Mesothelial cell of epicardium (in vitro differentiated cells): Measurements from ENCODE around the gene ERMP1. TPM values are rescaled to one million over a fixed set of nuclear protein-coding genes. Genes with fewer than 3 reads are reported as not detected.

Experiments
- DNase-seq, 2 experiments: peaks; one replicate each; pipeline ENCODE4 v3.0.0; 2021; ENCODE audit warnings: low spot score in 2 of 2; ENCODE audit not compliant: unreplicated experiment in 2 of 2
- H3K27ac Mint-ChIP-seq: 2 replicates; pipeline ENCODE4 v1.8.0; 2021; ENCODE audit warnings: mixed read lengths
- H3K27me3 Mint-ChIP-seq: 2 replicates; pipeline ENCODE4 v1.8.0; 2021; ENCODE audit warnings: low read depth, mixed read lengths
- H3K36me3 Mint-ChIP-seq: 2 replicates; pipeline ENCODE4 v1.8.0; 2021; ENCODE audit warnings: mixed read lengths
- H3K4me1 Mint-ChIP-seq: 2 replicates; pipeline ENCODE4 v1.8.0; 2021; ENCODE audit warnings: mixed read lengths
- H3K4me3 Mint-ChIP-seq: 2 replicates; pipeline ENCODE4 v1.8.0; 2021; ENCODE audit warnings: mild to moderate bottlenecking, moderate library complexity, mixed read lengths
- H3K9me3 Mint-ChIP-seq: 2 replicates; pipeline ENCODE4 v1.8.0; 2021; ENCODE audit warnings: mixed read lengths
- total RNA-seq: library from RNA; stranded (reverse); gene quantifications from 3 replicates; pipeline ENCODE4 v1.2.1, GENCODE V29; 2021
- TF ChIP-seq, protein P1 (sequence below): fragments of 200-600 bp; sonication (generic); IDR thresholded peaks from one replicate; pipeline ENCODE4 v1.5.0; 2021; ENCODE audit warnings: antibody characterized with exemption; ENCODE audit not compliant: unreplicated experiment

Gene ERMP1
- total RNA-seq, 1 donor from 2014 or later = 25.2 TPM

- TF ChIP-seq, protein P1, sequence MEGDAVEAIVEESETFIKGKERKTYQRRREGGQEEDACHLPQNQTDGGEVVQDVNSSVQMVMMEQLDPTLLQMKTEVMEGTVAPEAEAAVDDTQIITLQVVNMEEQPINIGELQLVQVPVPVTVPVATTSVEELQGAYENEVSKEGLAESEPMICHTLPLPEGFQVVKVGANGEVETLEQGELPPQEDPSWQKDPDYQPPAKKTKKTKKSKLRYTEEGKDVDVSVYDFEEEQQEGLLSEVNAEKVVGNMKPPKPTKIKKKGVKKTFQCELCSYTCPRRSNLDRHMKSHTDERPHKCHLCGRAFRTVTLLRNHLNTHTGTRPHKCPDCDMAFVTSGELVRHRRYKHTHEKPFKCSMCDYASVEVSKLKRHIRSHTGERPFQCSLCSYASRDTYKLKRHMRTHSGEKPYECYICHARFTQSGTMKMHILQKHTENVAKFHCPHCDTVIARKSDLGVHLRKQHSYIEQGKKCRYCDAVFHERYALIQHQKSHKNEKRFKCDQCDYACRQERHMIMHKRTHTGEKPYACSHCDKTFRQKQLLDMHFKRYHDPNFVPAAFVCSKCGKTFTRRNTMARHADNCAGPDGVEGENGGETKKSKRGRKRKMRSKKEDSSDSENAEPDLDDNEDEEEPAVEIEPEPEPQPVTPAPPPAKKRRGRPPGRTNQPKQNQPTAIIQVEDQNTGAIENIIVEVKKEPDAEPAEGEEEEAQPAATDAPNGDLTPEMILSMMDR = no peak
- Mint-ChIP-seq H3K4me1 (peaks cover 12% of the 10 kb centered on the region), H3K27ac (no peak overlapping the region), H3K9me3 (no peaks in the 10 kb centered on the region), H3K36me3 (peaks cover 21% of the 10 kb centered on the region), H3K4me3 (no peak overlapping the region), H3K27me3 (no peaks in the 10 kb centered on the region)
- DNase-seq = no peak
These were observed 36.6 kb downstream of the ERMP1 start for GRCh38 chr9:5796298-5796697.

DNA sequence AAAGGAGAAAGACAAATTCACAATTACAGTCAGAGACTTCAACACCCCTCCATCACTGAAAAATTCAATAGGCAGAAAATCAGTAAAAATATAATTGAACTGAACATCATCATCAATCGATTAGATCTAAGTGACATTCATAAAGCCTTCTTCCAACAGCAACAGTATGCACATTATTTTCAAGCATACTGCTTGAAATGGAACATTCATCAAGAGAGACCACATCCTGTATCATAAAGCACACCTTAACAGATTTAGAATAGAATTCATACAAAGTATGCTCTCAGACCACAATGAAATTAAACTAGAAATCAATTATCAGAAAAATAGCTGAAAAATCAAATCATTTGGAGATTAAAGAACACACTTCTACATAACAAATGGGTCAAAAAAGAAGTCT lies 39.1 kb downstream of the ERMP1 start:
- Mint-ChIP-seq H3K27me3 (no peaks in the 10 kb centered on the region), H3K4me1 (no peaks in the 10 kb centered on the region), H3K9me3 (no peaks in the 10 kb centered on the region), H3K36me3 (peaks cover 34% of the 10 kb centered on the region), H3K27ac (no peak overlapping the region), H3K4me3 (no peak overlapping the region)
- DNase-seq = no peak
- TF ChIP-seq, protein P1 = no peak

- H3K36me3 Mint-ChIP-seq = peaks cover 32% of the 10 kb centered on the region
- no peaks in the 10 kb centered on the region for H3K9me3 Mint-ChIP-seq
- DNase-seq = no peak
- H3K4me3 Mint-ChIP-seq = no peak overlapping the region
- TF ChIP-seq, protein P1 = no peak
- H3K27ac Mint-ChIP-seq = no peak overlapping the region
- H3K4me1 Mint-ChIP-seq = no peaks in the 10 kb centered on the region
- no peaks in the 10 kb centered on the region for H3K27me3 Mint-ChIP-seq
These were observed 41.0 kb downstream of the ERMP1 start for GRCh38 chr9:5791870-5792269.

- no peaks in the 10 kb centered on the region for H3K9me3 Mint-ChIP-seq
- no peaks in the 10 kb centered on the region for H3K4me1 Mint-ChIP-seq
- TF ChIP-seq, protein P1 = no peak
- peaks cover 28% of the 10 kb centered on the region for H3K36me3 Mint-ChIP-seq
- H3K27ac Mint-ChIP-seq = no peak overlapping the region
- H3K27me3 Mint-ChIP-seq = no peaks in the 10 kb centered on the region
- H3K4me3 Mint-ChIP-seq = no peak overlapping the region
- no peak for DNase-seq
These were observed 42.0 kb downstream of the ERMP1 start for GRCh38 chr9:5790923-5791322.

DNA sequence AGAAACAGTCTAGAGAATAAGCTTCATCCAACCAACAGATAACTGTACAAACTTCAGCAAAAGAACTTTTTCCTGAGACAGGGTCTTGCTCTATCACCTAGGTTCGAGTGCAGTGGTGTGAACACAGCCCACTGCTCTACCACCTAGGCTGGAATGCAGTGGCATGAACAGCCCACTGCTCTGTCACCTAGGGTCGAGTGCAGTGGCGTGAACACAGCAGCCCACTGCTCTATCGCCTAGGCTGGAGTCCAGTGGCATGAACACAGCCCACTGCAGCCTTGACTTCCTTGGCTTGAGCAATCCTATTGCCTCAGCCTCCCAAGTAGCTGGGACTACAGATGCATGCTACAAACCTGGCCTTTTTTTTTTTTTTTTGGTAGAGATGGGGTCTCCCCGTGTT lies 43.4 kb downstream of the ERMP1 start:
- DNase-seq = no peak
- Mint-ChIP-seq H3K27me3 (no peaks in the 10 kb centered on the region), H3K4me3 (no peak overlapping the region), H3K36me3 (peaks cover 36% of the 10 kb centered on the region), H3K9me3 (no peaks in the 10 kb centered on the region), H3K4me1 (peaks cover 2% of the 10 kb centered on the region), H3K27ac (no peak overlapping the region)
- TF ChIP-seq, protein P1 = no peak

DNA sequence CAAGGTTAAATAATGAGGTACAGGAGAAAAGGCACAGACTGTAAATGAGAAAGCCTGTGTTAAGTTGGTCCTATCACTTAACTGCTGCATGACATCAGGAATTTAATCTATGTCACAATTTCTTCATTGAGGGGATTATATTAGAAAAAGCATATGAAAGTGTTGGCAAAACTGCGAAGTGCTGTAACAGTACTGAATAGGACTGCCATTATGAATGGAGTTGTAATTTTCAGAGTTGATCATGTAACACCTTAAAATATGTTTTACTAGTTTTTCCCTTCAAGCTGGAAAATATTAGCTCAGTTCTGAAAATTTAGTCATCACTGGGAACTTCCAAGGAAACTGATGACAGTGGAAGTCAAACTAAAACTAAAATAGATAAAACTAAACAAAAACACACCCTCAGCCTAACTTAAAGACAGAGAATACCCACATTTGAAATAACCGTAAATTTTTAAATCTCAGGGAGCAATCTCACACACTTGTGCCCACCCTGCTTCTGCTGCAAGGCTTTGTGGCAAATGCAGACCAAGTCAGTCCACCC lies 45.1 kb downstream of the ERMP1 start:
- DNase-seq = no peak
- peaks cover 2% of the 10 kb centered on the region for H3K4me1 Mint-ChIP-seq
- H3K9me3 Mint-ChIP-seq = peaks cover 10% of the 10 kb centered on the region
- H3K27ac Mint-ChIP-seq = no peak overlapping the region
- TF ChIP-seq, protein P1 = no peak
- no peak overlapping the region for H3K4me3 Mint-ChIP-seq
- H3K27me3 Mint-ChIP-seq = no peaks in the 10 kb centered on the region
- H3K36me3 Mint-ChIP-seq = peaks cover 44% of the 10 kb centered on the region
